LNCaP clone FGC (cell line): ENCODE measurements around the gene NUDT1.

Experiments used
- DNase-seq: peaks from one replicate; pipeline ENCODE4 v3.0.0-alpha.2; 2011; ENCODE audit warnings: low read depth
- H3K4me3 ChIP-seq: 2 replicates; pipeline ENCODE4 v1.5.1; 2011; ENCODE audit warnings: mild to moderate bottlenecking, low read depth, low read length, control low read depth
- CTCF ChIP-seq: IDR thresholded peaks from 2 replicates; pipeline ENCODE4 v1.5.1; 2012; ENCODE audit warnings: mild to moderate bottlenecking; ENCODE audit not compliant: control insufficient read depth, insufficient read depth; ENCODE audit errors: extremely low read depth

The NUDT1 gene

GRCh38 chr7:2208712-2209111 lies 33.3 kb upstream of the NUDT1 start:
- no peak overlapping the region for H3K4me3 ChIP-seq
- no peak for TF ChIP-seq CTCF
- DNase-seq, result no peak

GRCh38 chr7:2209146-2209960 lies 32.7 kb upstream of the NUDT1 start:
- TF ChIP-seq CTCF, result peak; percentile 85
- H3K4me3 ChIP-seq, result no peak overlapping the region
- DNase-seq, result no peak

DNA sequence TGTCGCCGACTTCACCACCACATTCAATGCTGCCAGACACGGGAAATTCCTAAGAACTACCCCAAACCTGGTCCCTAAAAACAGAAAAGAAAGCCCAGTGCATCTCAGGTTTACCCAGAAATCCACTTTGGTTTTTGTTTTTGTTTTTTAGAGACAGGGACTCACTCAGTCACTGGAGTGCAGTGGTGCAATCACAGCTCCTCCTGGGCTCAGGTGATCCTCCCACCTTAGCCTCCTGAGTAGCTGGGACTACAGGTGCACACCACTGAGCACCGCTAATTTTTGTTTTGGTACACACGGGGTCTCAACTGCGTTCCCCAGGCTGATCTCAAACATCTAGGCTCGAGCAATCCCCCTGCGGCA lies 32.1 kb upstream of the NUDT1 start:
- TF ChIP-seq CTCF, result no peak
- no peak overlapping the region for H3K4me3 ChIP-seq
- no peak for DNase-seq

DNA sequence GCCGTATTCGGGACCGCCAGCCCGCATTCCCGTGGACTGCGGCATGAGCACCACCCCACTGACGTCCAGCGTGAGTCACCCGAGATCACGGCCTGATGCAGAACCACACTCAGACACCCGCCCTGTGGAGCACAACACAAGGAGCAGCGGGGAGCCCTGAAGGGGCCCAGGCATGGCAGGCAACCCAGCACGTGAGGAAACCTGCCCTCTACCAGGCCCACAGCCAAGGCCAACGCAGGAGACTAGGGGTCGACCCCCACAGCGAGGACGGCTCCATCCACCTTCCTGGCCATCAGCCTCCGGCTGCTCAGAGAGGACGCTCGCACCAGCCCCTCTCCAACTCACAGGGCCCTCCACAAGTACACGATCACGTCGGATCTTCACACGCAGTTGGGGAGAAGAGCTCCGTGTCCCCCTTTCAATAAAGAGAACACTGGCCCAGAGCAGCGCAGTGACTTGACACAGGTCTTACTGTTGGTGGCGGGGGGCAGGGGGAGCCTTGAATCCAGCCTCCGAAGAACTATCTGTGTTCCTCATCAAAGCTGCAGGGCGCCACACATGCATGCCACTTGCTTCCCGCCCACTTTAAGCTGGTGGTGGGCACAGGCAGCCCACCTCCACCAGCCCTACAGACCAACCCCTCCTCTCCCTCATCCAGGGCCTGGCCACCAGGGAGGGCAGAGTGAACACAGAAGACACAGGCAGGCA lies 31.3 kb upstream of the NUDT1 start:
- no peak for DNase-seq
- no peak overlapping the region for H3K4me3 ChIP-seq
- no peak for TF ChIP-seq CTCF

- no peak for DNase-seq
- no peak for TF ChIP-seq CTCF
- H3K4me3 ChIP-seq, result no peak overlapping the region
These were observed 30.7 kb upstream of the NUDT1 start for GRCh38 chr7:2211259-2211880.

GRCh38 chr7:2211926-2212325 lies 30.1 kb upstream of the NUDT1 start:
- TF ChIP-seq CTCF, result no peak
- H3K4me3 ChIP-seq, result no peak overlapping the region
- DNase-seq, result no peak
